T follicular helper cell (primary cell): ENCODE results near the gene PDIA2.
"Not testable (repeated sequence)": the region's sequence is repeated elsewhere in the genome, so short reads cannot be mapped to it uniquely, and the experiment has no call there.

Source experiments
- DNase-seq: peaks from one replicate; pipeline ENCODE4 v3.0.0-alpha.2; 2020; ENCODE audit warnings: low read depth

Gene PDIA2

GRCh38 chr16:331181-331814 is 48.3 kb downstream of the PDIA2 start:
- DNase-seq: not testable (repeated sequence)

DNA sequence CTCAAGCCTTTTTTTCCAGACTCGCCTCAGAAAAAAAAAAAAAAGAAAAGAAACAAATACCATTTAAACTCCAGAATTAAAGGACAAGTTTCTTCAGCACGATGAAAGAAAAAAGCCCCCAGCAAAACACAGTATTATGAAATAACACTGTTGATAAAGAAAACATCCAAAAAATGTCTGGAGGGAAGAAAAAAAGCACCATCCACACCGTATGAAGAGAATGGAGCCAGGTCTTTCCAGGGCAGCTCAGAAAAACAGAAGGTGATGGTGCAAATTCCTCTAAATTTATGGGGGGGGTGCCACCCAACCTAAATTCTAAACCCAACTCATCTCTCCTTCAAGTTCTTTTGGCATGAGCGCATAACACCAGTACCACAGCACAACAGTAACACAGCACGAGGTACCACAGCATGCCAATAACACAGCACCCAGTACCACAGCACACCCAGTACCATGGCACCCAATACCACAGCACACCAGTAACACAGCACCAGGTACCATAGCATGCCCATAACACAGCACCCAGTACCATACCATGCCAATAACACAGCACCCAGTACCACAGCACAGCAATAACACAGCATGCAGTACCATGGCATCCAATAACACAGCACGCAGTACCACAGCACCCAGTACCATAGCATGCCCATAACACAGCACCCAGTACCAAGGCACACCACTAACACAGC is 50.6 kb downstream of the PDIA2 start:
- DNase-seq: no peak

DNA sequence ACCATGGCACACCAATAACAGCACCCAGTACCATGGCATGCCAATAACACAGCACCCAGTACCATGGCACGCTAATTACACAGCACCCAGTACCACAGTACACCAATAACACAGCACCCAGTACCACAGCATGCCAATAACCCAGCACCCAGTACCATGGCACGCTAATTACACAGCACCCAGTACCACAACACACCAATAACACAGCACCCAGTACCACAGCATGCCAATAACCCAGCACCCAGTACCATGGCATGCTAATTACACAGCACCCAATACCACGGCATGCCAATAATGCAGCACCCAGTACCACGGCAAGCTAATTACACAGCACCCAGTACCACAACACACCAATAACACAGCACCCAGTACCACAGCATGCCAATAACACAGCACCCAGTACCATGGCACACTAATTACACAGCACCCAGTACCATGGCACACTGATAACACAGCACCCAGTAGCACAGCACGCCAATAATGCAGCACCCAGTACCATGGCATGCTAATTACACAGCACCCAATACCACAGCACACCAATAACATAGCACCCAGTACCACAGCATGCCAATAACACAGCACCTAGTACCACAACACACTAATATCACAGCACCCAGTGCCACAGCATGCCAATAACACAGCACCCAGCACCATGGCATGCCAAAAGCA is 51.3 kb downstream of the PDIA2 start:
- DNase-seq: not testable (repeated sequence)

DNA sequence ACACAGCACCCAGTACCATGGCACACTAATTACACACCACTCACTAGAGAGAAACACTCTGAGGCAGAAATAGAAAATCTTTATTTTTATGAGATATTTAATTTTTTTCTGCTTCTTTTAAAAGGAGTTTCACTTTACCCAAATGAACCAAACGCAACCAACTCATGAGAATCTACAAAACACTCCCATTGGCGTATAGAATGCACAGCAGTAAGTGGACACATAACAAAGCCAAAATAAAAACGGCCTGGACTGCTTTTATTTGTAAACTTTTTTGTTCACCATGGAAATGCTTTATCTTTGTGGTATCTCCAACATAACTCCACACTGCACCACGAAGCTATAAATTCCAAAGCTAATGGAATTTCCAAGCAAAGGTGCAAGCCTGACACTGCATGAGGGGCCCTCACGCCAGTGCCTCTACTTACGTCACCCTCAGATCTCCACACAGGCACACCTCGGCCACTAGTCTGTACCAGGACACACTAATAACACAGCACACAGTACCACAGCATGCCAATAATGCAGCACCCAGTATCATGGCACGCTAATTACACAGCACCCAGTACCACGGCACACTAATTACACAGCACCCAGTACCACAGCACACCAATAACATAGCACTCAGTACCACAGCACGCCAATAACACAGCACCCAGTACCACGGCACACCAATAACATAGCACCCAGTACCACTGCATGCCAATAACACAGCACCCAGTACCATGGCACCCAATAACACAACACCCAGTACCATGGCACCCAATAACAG is 52.1 kb downstream of the PDIA2 start:
- DNase-seq: not testable (repeated sequence)

DNA sequence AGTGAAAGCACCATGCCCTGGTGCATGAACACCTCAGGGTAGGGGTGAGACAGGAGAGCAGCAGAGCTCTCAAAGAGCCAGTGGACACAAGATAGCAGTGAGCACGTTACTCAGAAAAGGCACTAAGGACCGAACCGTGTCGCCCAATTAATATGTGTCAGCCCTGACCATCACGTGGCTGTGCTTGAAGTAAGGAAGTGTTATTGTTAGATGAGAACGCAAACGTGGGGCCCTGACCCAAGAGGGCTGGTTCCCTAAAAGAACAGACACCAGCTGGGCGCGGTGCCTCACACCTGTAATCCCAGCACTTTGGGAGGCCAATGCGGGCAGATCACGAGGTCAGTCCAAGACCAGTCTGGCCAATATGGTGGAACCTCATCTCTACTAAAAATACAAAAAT is 53.3 kb downstream of the PDIA2 start:
- no peak for DNase-seq
